Heart right ventricle (tissue), 16 donors: ENCODE measurements around the gene PRPF31. TPM values are rescaled to one million over a fixed set of nuclear protein-coding genes. Genes with fewer than 3 reads are reported as not detected.

Source experiments
- ATAC-seq, 8 donors: fragments of 200-7000 bp; cut with Tn5 transposase; one replicate each; pipeline ENCODE4 v1.9.1; 2020; ENCODE audit warnings: mild to moderate bottlenecking in 8 of 8, moderate library complexity in 8 of 8, moderate number of reproducible peaks in 1 of 8
- DNase-seq, 2 donors: peaks; one replicate each; pipeline ENCODE4 v3.0.0-alpha.2; 2020
- H3K27ac ChIP-seq, 10 donors: fragments of 200-600 bp; sonication (generic) in 2 of 10; one replicate each; pipeline versions ENCODE4 v1.5.0 to v1.8.0; 2020 to 2022; ENCODE audit warnings: mild to moderate bottlenecking in 3 of 10
- H3K27me3 ChIP-seq, 7 donors: fragments of 200-600 bp; one replicate each; pipeline ENCODE4 v1.8.0; 2021 to 2022; ENCODE audit warnings: mild to moderate bottlenecking in 2 of 7
- H3K36me3 ChIP-seq, 9 donors: fragments of 200-600 bp; sonication (generic) in 1 of 9; one replicate each; pipeline versions ENCODE4 v1.5.0 to v1.8.0; 2020 to 2022; ENCODE audit warnings: mild to moderate bottlenecking in 2 of 9
- H3K4me1 ChIP-seq, 9 donors: fragments of 200-600 bp; sonication (generic) in 1 of 9; one replicate each; pipeline versions ENCODE4 v1.5.0 to v1.8.0; 2020 to 2022; ENCODE audit warnings: mild to moderate bottlenecking in 4 of 9
- H3K4me3 ChIP-seq, 10 donors: fragments of 200-600 bp; sonication (generic) in 2 of 10; one replicate each; pipeline versions ENCODE4 v1.5.0 to v1.8.0; 2020 to 2022; ENCODE audit warnings: mild to moderate bottlenecking in 7 of 10, moderate library complexity in 2 of 10
- H3K9me3 ChIP-seq, 11 donors: fragments of 200-600 bp in 10 of 11; sonication (generic) in 2 of 11; one replicate each; pipeline versions ENCODE4 v1.5.0 to v1.8.0; 2013 to 2022; ENCODE audit warnings: mild to moderate bottlenecking in 2 of 11, control low read depth in 1 of 11, moderate library complexity in 1 of 11
- WGBS, 2 donors: extraction: QIAGEN DNeasy Blood & Tissue Kit; methylation state at CpG; one replicate each; pipeline ENCODE4 v1.1.7; 2013; ENCODE audit warnings: inconsistent platforms in 1 of 2; 5-methylcytosine and 5-hydroxymethylcytosine counted together
- intact Hi-C, 10 donors: fragments of 100-400 bp; cut with DNase I; formaldehyde crosslinking; loops; one replicate each; pipeline versions ENCODE4 v1.11.1 to v1.14.2; 2022
- polyA plus RNA-seq, 2 donors: library from polyadenylated mRNA; stranded (reverse); fragments of 200-250 nt; gene quantifications; one replicate each; pipeline ENCODE4 v1.2.3, GENCODE V29; 2013
- total RNA-seq, 10 donors: library from RNA; stranded (reverse); fragmentation: NEBNext Ultra II Directional in 3 of 10; extraction: Animal tissue kit (Norgen Biotek cat#: 25700) in 3 of 10; gene quantifications; one replicate each; pipeline versions ENCODE4 v1.2.1 to v1.2.4, GENCODE V29; 2021 to 2023
- TF ChIP-seq, protein P1 (sequence below), 9 donors: fragments of 200-600 bp; sonication (generic) in 2 of 9; IDR thresholded peaks; one replicate each; pipeline versions ENCODE4 v1.5.0 to v1.8.0; 2021 to 2022; ENCODE audit warnings: antibody characterized with exemption in 9 of 9, mild to moderate bottlenecking in 5 of 9, moderate library complexity in 1 of 9
- donor health status: Arrhythmogenic right ventricular cardiomyopathy.
- donor health status: ischemic (EF 13 %, LVEDD 7.1; RV severe dilation, severe dysfunction).
- donor health status: healthy with polysubstance abuse.
- donor health status: DM: no; HTN: yes; CAD: no.
- donor health status: DM: no; HTN: no; CAD: no.
- donor health status: ischemic (EF 25% LVEDD 6.9; RV normal size, moderate dysfunction).
- donor health status: ischemic (EF 25% LVEDD 5.7; RV mildly dilated, moderate dysfunction).
- donor health status: healthy.
- donor health status: DM: yes; HTN: yes; CAD: no.
- donor health status: Ischemic cardiomyopathy.
- donor health status: ischemic (EF 35%, LVEDD 5.7; RV mildly dilated, moderate dysfunction).
- donor health status: nonischemic (EF 11% LVEDD 7.7; RV severe dilation, severe dysfunction).
- donor health status: DM: yes; HTN: yes; CAD: no.
- donor health status: PGD.
- donor health status: ischemic (EF 29% LVEDD 5.4; RV normal size, mild dysfunction).
- donor health status: nonischemic (EF 23%, LVEDD 6.1; RV moderate dilation, normal function).

Gene PRPF31
- total and polyA plus RNA-seq, 12 donors, result 35.9 to 52.8 (median 43.4) TPM

DNA sequence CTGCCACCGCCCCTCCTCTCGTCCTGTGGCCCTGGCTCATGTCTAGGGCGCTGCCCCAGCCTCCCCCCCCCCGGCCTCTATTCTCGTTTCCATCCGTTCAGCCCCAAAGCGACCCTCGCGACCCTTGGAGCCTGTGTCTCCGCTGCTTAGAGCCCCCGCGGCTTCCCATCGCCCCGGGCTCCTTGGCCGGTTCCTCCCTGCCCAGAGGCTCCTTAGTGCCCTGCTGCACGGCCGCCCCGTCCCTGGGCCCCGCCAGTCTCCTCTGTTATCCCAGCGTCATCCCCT, 12.8 kb downstream of the PRPF31 start:
- WGBS, 2 donors, result 88 to 95% methylated on average over 12 to 20 of the region's 20 CpGs
- intact Hi-C loops, result no loop called here
- H3K27ac ChIP-seq, result no peak overlapping the region
- H3K9me3 ChIP-seq, result no peaks in the 10 kb centered on the region
- ATAC-seq, result no peak
- TF ChIP-seq, protein P1, sequence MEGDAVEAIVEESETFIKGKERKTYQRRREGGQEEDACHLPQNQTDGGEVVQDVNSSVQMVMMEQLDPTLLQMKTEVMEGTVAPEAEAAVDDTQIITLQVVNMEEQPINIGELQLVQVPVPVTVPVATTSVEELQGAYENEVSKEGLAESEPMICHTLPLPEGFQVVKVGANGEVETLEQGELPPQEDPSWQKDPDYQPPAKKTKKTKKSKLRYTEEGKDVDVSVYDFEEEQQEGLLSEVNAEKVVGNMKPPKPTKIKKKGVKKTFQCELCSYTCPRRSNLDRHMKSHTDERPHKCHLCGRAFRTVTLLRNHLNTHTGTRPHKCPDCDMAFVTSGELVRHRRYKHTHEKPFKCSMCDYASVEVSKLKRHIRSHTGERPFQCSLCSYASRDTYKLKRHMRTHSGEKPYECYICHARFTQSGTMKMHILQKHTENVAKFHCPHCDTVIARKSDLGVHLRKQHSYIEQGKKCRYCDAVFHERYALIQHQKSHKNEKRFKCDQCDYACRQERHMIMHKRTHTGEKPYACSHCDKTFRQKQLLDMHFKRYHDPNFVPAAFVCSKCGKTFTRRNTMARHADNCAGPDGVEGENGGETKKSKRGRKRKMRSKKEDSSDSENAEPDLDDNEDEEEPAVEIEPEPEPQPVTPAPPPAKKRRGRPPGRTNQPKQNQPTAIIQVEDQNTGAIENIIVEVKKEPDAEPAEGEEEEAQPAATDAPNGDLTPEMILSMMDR (IDR thresholded peaks at IDR 0.05), result no peak
- H3K36me3 ChIP-seq, result peaks cover 4 to 95% (median 62%) of the 10 kb centered on the region in 9 donors
- DNase-seq, result no peak
- no peaks in the 10 kb centered on the region for H3K4me1 ChIP-seq
- H3K4me3 ChIP-seq, result no peak overlapping the region
- no peaks in the 10 kb centered on the region for H3K27me3 ChIP-seq

DNA sequence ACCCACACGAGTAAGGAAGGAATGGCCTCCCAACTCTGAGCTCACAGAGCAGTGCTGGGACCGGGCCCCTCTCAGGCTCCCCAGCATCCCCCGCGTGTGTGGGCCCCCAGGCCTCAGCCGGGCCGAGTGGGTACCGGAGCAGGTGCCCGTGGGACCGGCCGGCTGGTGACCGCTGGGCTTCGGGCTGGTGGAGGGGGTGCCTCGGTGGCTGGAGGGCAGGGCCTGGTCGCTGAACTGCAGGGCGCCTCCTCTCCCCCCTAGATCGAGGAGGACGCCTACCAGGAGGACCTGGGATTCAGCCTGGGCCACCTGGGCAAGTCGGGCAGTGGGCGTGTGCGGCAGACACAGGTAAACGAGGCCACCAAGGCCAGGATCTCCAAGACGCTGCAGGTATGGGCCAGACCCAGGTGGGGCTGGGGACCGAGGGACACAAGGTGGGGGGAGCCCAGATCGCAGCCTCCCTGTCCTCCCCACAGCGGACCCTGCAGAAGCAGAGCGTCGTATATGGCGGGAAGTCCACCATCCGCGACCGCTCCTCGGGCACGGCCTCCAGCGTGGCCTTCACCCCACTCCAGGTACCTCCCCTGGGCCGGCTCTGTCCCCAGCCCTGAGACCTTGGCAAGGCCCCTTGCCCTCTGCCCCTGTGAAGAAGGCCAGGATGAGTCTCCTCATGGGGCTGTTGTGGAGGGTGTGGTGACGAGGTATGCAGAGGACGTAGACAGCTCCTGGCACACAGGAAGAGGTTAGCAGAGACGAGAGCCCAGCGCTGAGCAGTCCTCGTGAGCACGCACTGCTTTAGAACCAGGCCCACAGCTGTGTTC, 13.5 kb downstream of the PRPF31 start:
- Histone ChIP-seq H3K9me3 (no peaks in the 10 kb centered on the region), H3K27me3 (no peaks in the 10 kb centered on the region), H3K4me1 (no peaks in the 10 kb centered on the region), H3K4me3 (no peak overlapping the region), H3K27ac (no peak overlapping the region), H3K36me3 (peaks cover 4 to 89% (median 56%) of the 10 kb centered on the region in 9 donors)
- DNase-seq, result no peak
- intact Hi-C loops, result no loop called here
- TF ChIP-seq, protein P1 (IDR thresholded peaks at IDR 0.05), result no peak
- WGBS, 2 donors, result 95 to 96% methylated on average over 40 to 41 of the region's 41 CpGs
- ATAC-seq, result no peak

DNA sequence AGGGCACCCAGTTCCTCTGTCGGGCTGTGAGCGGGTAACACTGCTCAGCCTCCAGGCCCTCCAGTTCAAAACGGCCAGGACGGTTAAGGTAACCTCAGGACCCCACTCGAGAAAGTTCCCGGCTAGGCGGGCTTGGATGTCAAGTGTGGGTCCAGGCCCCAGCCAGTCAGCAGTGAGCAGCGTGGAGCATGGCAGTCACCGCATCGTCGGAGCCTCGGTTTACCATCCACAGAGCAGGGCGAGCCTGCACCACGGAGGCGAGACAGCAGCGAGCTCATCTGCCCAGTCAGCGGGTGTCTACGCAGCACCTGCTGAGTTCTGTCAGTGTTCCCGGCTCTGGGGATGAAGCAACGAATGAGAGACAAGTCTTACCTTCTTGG, 14.1 kb downstream of the PRPF31 start:
- Histone ChIP-seq H3K27ac (no peak overlapping the region), H3K4me3 (no peak overlapping the region), H3K36me3 (peaks cover 4 to 83% (median 50%) of the 10 kb centered on the region in 9 donors), H3K27me3 (peaks cover 0 to 2% (median 0%) of the 10 kb centered on the region in 7 donors), H3K4me1 (no peaks in the 10 kb centered on the region), H3K9me3 (no peaks in the 10 kb centered on the region)
- WGBS, 2 donors, result 97 to 98% methylated on average over 20 of the region's 20 CpGs
- ATAC-seq, result no peak
- TF ChIP-seq, protein P1 (IDR thresholded peaks at IDR 0.05), result no peak
- intact Hi-C loops, result no loop called here
- no peak for DNase-seq

DNA sequence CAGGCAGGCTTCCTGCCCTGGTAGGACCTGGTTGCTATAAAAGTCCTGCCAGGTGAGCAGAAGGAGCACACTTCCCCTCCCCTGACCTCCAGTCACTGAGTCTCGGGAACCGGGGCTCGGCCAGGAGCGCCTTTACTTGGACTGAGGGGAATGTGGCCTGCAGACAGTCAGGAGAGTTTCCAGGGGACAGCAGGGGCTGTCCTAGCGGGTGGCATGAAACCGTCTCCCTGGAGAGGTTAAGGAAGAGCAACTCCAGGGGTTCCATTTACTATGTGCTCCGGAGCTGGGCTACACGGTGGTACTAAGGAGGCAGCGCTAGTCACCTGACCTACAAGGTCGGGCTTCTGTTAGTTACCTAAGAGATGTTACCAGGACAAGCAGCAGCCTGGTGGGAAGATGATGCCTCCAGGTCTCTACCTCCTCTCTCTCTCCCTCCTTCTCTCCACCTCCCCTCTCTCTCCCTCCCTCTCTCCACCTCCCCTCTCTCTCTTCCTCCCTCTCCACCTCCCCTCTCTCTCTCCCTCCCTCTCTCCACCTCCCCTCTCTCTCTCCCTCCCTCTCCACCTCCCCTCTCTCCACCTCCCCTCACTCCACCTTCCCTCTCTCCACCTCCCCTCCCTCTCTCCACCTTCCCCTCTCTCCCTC, 17.9 kb downstream of the PRPF31 start:
- H3K4me1 ChIP-seq, result peaks cover 4 to 16% (median 11%) of the 10 kb centered on the region in 9 donors
- no peak overlapping the region for H3K4me3 ChIP-seq
- TF ChIP-seq, protein P1 (IDR thresholded peaks at IDR 0.05), result no peak
- H3K27me3 ChIP-seq, result peaks cover 0 to 6% (median 0%) of the 10 kb centered on the region in 7 donors
- WGBS, 2 donors, result 79 to 84% methylated on average over 10 of the region's 10 CpGs
- ATAC-seq (no peak), DNase-seq (no peak)
- H3K27ac ChIP-seq, result no peak overlapping the region
- peaks cover 0 to 45% (median 14%) of the 10 kb centered on the region in 9 donors for H3K36me3 ChIP-seq
- no peaks in the 10 kb centered on the region for H3K9me3 ChIP-seq
- intact Hi-C loops, result no loop called here
